ENCODE data around the gene NT5E.

NT5E gene

DNA sequence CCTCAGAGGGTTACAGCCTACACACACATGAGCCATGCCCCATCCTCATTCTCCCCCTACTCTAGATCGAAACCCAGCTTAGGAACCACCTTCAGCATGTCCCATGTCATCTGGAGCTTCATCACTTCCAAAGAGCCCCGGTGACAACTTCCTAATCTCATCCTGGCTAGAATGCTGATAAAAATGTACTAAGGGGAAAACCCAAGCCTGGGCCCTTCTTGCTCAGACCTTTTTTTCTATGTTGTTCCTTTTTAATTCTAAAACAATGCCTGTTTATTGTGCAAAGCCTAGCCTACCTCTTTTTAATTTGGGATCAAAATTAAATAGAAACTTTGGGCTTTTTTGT is 44.1 kb upstream of the NT5E start:
- Histone ChIP-seq H3K9me3 (ENCODE audit: control insufficient read depth in 2 of 2, low read length in 2 of 2) (no peaks in the 10 kb centered on the region), H3K36me3 (ENCODE audit: control insufficient read depth in 2 of 2, insufficient read depth in 2 of 2, low read length in 2 of 2) (no peaks in the 10 kb centered on the region), H3K9ac (ENCODE audit: low read depth in 1 of 2, low read length in 2 of 2) (no peak overlapping the region), H3K4me1 (ENCODE audit: control insufficient read depth in 2 of 2, insufficient read depth in 2 of 2, low read length in 2 of 2) (peaks cover 24 to 48% of the 10 kb centered on the region in 2 donors), H3K27me3 (ENCODE audit: control insufficient read depth in 2 of 2, insufficient read depth in 2 of 2, low read length in 2 of 2) (no peaks in the 10 kb centered on the region), H3K27ac (ENCODE audit: low read depth in 2 of 2, low read length in 2 of 2) (peak overlapping the region; percentile 85 to 90), H3K4me3 (ENCODE audit: low read length in 2 of 2) (peak overlapping the region in 1 of 2 donors; percentile 11)

DNA sequence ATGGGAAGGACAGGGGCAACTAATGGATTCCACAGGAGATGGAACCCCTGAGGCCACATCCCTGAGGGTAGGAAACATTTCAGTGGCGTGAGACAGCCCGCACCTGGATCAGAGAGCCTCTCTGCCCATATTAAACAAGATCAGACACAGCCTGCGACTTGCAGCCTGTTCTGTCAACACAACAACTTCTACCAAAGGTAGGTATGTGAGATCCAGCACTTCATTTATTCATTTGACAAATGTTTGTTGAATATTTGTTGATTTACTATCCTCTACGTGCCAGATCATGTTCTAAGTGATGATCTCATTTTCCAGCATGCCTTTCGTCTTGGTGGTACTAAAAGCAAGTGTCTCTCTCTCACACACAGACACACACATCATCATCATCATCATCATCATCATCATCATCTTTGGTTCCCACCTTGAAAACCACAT is 43.2 kb upstream of the NT5E start:
- Histone ChIP-seq H3K27ac (ENCODE audit: low read depth in 2 of 2, low read length in 2 of 2) (no peak overlapping the region), H3K9me3 (ENCODE audit: control insufficient read depth in 2 of 2, low read length in 2 of 2) (no peaks in the 10 kb centered on the region), H3K27me3 (ENCODE audit: control insufficient read depth in 2 of 2, insufficient read depth in 2 of 2, low read length in 2 of 2) (no peaks in the 10 kb centered on the region), H3K4me3 (ENCODE audit: low read length in 2 of 2) (no peak overlapping the region), H3K4me1 (ENCODE audit: control insufficient read depth in 2 of 2, insufficient read depth in 2 of 2, low read length in 2 of 2) (peaks cover 18 to 41% of the 10 kb centered on the region in 2 donors), H3K36me3 (ENCODE audit: control insufficient read depth in 2 of 2, insufficient read depth in 2 of 2, low read length in 2 of 2) (no peaks in the 10 kb centered on the region), H3K9ac (ENCODE audit: low read depth in 1 of 2, low read length in 2 of 2) (no peak overlapping the region)

DNA sequence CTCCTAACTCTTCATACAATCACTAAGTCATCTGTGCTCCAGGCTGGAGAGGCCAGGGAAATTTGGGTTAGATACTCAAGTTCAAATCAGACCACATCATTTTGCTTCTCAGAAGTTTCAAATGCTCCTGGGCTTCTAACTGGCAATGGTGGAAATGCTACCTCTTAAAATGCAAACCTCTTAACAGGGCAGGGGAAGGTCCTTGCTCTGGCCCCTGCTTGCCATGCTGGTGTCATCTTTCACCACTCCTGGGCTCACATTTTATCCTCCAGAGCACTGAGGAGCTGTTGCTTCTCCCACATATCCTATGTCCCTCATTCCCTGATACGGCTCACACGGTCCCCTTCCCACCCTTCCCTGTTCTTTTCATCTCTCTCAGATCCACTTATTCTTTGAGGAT is 41.8 kb upstream of the NT5E start:
- Histone ChIP-seq H3K9me3 (ENCODE audit: control insufficient read depth in 2 of 2, low read length in 2 of 2) (no peaks in the 10 kb centered on the region), H3K27ac (ENCODE audit: low read depth in 2 of 2, low read length in 2 of 2) (no peak overlapping the region), H3K4me3 (ENCODE audit: low read length in 2 of 2) (no peak overlapping the region), H3K27me3 (ENCODE audit: control insufficient read depth in 2 of 2, insufficient read depth in 2 of 2, low read length in 2 of 2) (no peaks in the 10 kb centered on the region), H3K9ac (ENCODE audit: low read depth in 1 of 2, low read length in 2 of 2) (no peak overlapping the region), H3K4me1 (ENCODE audit: control insufficient read depth in 2 of 2, insufficient read depth in 2 of 2, low read length in 2 of 2) (peaks cover 16 to 27% of the 10 kb centered on the region in 2 donors), H3K36me3 (ENCODE audit: control insufficient read depth in 2 of 2, insufficient read depth in 2 of 2, low read length in 2 of 2) (no peaks in the 10 kb centered on the region)

DNA sequence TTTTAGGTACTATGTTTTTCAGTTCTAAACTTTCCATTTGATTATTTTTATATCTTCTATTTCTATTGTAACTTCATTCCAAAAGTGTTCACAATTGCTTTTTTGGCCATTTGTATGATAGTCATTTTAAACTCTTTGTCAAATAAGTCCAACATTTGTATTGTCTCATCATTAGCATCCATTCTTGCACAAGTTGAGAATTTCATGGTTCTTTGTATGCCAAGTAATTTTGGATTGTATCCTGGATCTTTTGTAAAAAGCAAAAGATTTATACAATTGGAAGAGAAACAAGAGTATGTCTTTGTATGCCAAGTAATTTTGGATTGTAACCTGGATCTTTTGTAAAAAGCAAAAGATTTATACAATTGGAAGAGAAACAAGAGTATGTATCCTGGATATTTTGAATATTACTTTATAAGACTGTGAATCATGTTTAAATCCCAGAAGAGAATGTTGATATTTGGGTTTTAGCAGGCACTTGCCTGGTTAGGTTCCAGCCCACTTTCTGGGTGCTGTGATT is 36.9 kb upstream of the NT5E start:
- no peaks in the 10 kb centered on the region for H3K9me3 ChIP-seq (ENCODE audit: control insufficient read depth in 2 of 2, low read length in 2 of 2)
- no peak overlapping the region for H3K27ac ChIP-seq (ENCODE audit: low read depth in 2 of 2, low read length in 2 of 2)
- no peak overlapping the region for H3K4me3 ChIP-seq (ENCODE audit: low read length in 2 of 2)
- H3K4me1 ChIP-seq (ENCODE audit: control insufficient read depth in 2 of 2, insufficient read depth in 2 of 2, low read length in 2 of 2): no peaks in the 10 kb centered on the region
- H3K36me3 ChIP-seq (ENCODE audit: control insufficient read depth in 2 of 2, insufficient read depth in 2 of 2, low read length in 2 of 2): no peaks in the 10 kb centered on the region
- no peak overlapping the region for H3K9ac ChIP-seq (ENCODE audit: low read depth in 1 of 2, low read length in 2 of 2)
- H3K27me3 ChIP-seq (ENCODE audit: control insufficient read depth in 2 of 2, insufficient read depth in 2 of 2, low read length in 2 of 2): peaks cover 0 to 2% of the 10 kb centered on the region in 2 donors

DNA sequence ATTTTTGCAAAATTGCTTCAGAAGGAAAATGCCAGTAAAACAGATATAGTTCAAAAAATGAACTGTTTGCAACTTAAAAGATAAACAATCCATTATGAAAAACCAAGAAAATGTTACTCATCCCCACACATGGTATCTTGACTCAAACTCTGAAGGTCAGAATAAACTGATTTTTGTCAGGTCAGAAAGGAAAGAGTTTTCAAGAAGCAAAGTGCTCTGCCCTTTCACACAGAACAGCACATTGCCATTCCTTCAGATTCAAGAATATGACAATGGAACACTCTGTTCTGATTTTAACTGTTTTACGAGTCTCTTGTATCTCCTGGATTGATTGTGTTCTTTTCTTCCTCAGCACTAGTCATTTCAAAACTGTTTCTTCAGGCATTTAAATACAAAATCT is 33.8 kb upstream of the NT5E start:
- H3K36me3 ChIP-seq (ENCODE audit: control insufficient read depth in 2 of 2, insufficient read depth in 2 of 2, low read length in 2 of 2): no peaks in the 10 kb centered on the region
- H3K9ac ChIP-seq (ENCODE audit: low read depth in 1 of 2, low read length in 2 of 2): no peak overlapping the region
- peaks cover 0 to 2% of the 10 kb centered on the region in 2 donors for H3K27me3 ChIP-seq (ENCODE audit: control insufficient read depth in 2 of 2, insufficient read depth in 2 of 2, low read length in 2 of 2)
- no peaks in the 10 kb centered on the region for H3K9me3 ChIP-seq (ENCODE audit: control insufficient read depth in 2 of 2, low read length in 2 of 2)
- peaks cover 0 to 11% of the 10 kb centered on the region in 2 donors for H3K4me1 ChIP-seq (ENCODE audit: control insufficient read depth in 2 of 2, insufficient read depth in 2 of 2, low read length in 2 of 2)
- no peak overlapping the region for H3K27ac ChIP-seq (ENCODE audit: low read depth in 2 of 2, low read length in 2 of 2)
- no peak overlapping the region for H3K4me3 ChIP-seq (ENCODE audit: low read length in 2 of 2)

DNA sequence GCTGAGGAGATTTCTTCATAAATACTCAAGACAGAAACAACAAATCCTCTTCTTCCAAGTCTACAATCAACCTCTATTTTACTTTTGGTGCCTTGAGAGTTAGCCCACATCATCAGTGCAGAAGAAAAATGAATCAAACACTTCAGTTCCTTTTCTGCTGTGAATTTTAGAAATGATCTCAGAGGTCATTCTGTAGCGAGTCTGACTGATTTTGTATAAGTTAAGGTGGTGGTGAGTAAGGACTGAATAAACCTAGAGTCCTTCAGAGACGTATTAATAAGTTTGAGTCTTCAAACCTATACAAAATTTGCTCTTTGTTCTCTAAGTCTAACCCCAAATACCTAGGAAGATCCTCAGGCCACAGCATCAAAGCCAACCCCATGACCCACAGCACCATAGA is 33.1 kb upstream of the NT5E start:
- Histone ChIP-seq H3K4me3 (ENCODE audit: low read length in 2 of 2) (no peak overlapping the region), H3K9me3 (ENCODE audit: control insufficient read depth in 2 of 2, low read length in 2 of 2) (no peaks in the 10 kb centered on the region), H3K4me1 (ENCODE audit: control insufficient read depth in 2 of 2, insufficient read depth in 2 of 2, low read length in 2 of 2) (peaks cover 0 to 11% of the 10 kb centered on the region in 2 donors), H3K27me3 (ENCODE audit: control insufficient read depth in 2 of 2, insufficient read depth in 2 of 2, low read length in 2 of 2) (peaks cover 0 to 2% of the 10 kb centered on the region in 2 donors), H3K27ac (ENCODE audit: low read depth in 2 of 2, low read length in 2 of 2) (no peak overlapping the region), H3K36me3 (ENCODE audit: control insufficient read depth in 2 of 2, insufficient read depth in 2 of 2, low read length in 2 of 2) (no peaks in the 10 kb centered on the region), H3K9ac (ENCODE audit: low read depth in 1 of 2, low read length in 2 of 2) (no peak overlapping the region)

DNA sequence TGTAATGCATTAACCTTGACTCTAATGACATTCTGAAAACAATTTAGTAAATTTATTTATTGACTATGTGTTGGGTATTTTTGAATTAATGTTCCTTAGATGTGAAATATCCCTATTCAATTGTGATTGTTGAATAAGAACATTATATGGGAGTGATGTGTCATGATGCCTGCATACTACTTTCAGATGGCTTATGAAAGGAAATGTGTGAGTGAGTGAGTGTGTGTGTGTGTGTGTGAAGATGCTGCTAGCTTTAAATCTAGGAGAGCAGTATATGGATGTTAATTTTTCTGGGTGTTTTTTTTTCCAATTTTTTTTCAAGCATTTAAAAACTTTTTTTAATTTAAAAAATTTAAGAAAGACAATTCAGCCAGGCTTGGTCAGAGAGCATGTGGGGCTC is 32.5 kb upstream of the NT5E start:
- H3K27me3 ChIP-seq (ENCODE audit: control insufficient read depth in 2 of 2, insufficient read depth in 2 of 2, low read length in 2 of 2): peaks cover 0 to 2% of the 10 kb centered on the region in 2 donors
- H3K36me3 ChIP-seq (ENCODE audit: control insufficient read depth in 2 of 2, insufficient read depth in 2 of 2, low read length in 2 of 2): no peaks in the 10 kb centered on the region
- H3K9ac ChIP-seq (ENCODE audit: low read depth in 1 of 2, low read length in 2 of 2): no peak overlapping the region
- no peaks in the 10 kb centered on the region for H3K9me3 ChIP-seq (ENCODE audit: control insufficient read depth in 2 of 2, low read length in 2 of 2)
- H3K4me3 ChIP-seq (ENCODE audit: low read length in 2 of 2): no peak overlapping the region
- H3K4me1 ChIP-seq (ENCODE audit: control insufficient read depth in 2 of 2, insufficient read depth in 2 of 2, low read length in 2 of 2): peaks cover 0 to 11% of the 10 kb centered on the region in 2 donors
- H3K27ac ChIP-seq (ENCODE audit: low read depth in 2 of 2, low read length in 2 of 2): no peak overlapping the region

DNA sequence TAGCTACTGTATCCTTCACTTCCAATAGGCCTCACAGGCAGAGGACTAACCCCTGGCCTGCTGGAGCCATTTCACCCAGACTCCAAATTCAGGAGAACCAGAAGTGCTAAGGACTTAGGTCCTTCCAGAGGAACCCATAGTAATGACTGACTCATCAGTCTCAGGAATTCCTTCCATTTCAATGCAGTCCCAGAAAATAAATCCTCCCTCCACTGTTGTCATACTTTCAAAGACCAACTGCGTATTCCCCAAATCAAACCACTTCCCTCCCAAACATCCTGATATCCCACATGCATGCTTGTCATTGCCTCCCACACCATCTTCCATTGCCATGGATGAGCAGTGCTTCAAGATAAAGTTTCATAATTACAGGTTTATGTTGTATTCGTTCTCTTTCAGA is 31.8 kb upstream of the NT5E start:
- H3K36me3 ChIP-seq (ENCODE audit: control insufficient read depth in 2 of 2, insufficient read depth in 2 of 2, low read length in 2 of 2): no peaks in the 10 kb centered on the region
- no peak overlapping the region for H3K4me3 ChIP-seq (ENCODE audit: low read length in 2 of 2)
- peaks cover 0 to 2% of the 10 kb centered on the region in 2 donors for H3K27me3 ChIP-seq (ENCODE audit: control insufficient read depth in 2 of 2, insufficient read depth in 2 of 2, low read length in 2 of 2)
- H3K4me1 ChIP-seq (ENCODE audit: control insufficient read depth in 2 of 2, insufficient read depth in 2 of 2, low read length in 2 of 2): peaks cover 0 to 11% of the 10 kb centered on the region in 2 donors
- no peak overlapping the region for H3K27ac ChIP-seq (ENCODE audit: low read depth in 2 of 2, low read length in 2 of 2)
- H3K9me3 ChIP-seq (ENCODE audit: control insufficient read depth in 2 of 2, low read length in 2 of 2): no peaks in the 10 kb centered on the region
- no peak overlapping the region for H3K9ac ChIP-seq (ENCODE audit: low read depth in 1 of 2, low read length in 2 of 2)

DNA sequence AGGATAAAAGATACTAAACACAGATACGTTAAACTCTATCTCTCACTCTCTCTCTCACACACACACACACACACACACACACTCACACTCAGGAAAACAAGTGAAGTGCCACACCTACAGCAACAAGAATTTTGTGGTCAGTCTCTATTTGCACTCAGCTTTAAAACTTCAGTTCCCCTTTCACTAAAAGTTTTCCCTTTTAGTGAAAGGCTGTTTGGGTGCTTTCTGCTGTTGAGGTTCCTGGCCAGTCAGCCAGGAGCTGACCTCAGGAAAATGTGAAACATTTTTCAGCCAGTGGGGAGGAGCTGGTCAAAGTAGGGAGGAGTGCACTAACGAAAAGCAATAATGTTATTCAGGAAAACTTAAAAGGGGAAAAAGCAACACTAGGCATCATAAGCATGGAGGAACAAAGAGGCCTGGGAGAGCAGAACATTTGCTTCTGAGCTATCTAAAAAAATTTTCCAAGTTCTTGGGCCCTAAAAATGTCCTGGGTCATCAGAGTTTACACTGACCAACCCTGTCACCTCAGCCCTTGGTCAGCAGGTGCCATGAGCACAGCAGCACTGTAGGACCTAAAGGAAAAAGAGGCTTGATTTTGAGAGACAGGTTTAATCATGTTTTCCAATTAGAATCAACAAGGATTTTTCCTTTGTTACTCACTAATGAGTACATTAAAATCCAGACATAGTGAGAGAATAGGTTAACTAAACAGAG is 30.7 kb upstream of the NT5E start:
- Histone ChIP-seq H3K9me3 (ENCODE audit: control insufficient read depth in 2 of 2, low read length in 2 of 2) (no peaks in the 10 kb centered on the region), H3K9ac (ENCODE audit: low read depth in 1 of 2, low read length in 2 of 2) (no peak overlapping the region), H3K36me3 (ENCODE audit: control insufficient read depth in 2 of 2, insufficient read depth in 2 of 2, low read length in 2 of 2) (no peaks in the 10 kb centered on the region), H3K27ac (ENCODE audit: low read depth in 2 of 2, low read length in 2 of 2) (no peak overlapping the region), H3K4me3 (ENCODE audit: low read length in 2 of 2) (no peak overlapping the region), H3K4me1 (ENCODE audit: control insufficient read depth in 2 of 2, insufficient read depth in 2 of 2, low read length in 2 of 2) (peaks cover 0 to 11% of the 10 kb centered on the region in 2 donors), H3K27me3 (ENCODE audit: control insufficient read depth in 2 of 2, insufficient read depth in 2 of 2, low read length in 2 of 2) (no peaks in the 10 kb centered on the region)

DNA sequence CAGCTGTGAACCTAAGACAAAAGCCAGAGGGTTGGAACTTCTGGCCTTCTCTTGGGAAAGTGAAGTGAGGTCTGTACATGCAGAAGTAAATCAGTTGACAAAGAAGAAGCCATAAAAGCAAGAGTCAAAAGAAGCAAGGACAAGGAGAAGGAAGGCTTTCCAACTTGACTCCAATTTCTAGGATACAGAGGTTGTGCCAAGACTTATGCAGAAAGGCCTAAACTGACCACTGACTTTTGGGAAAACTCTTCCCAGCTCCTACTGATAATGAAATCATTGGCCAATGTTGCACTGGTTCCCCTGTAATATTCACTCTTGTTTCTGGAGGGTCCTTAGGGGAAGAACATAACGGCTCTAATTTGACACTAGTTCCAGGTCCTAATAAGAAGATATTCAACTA is 29.3 kb upstream of the NT5E start:
- Histone ChIP-seq H3K36me3 (ENCODE audit: control insufficient read depth in 2 of 2, insufficient read depth in 2 of 2, low read length in 2 of 2) (no peaks in the 10 kb centered on the region), H3K9ac (ENCODE audit: low read depth in 1 of 2, low read length in 2 of 2) (no peak overlapping the region), H3K4me1 (ENCODE audit: control insufficient read depth in 2 of 2, insufficient read depth in 2 of 2, low read length in 2 of 2) (peaks cover 0 to 11% of the 10 kb centered on the region in 2 donors), H3K27me3 (ENCODE audit: control insufficient read depth in 2 of 2, insufficient read depth in 2 of 2, low read length in 2 of 2) (no peaks in the 10 kb centered on the region), H3K27ac (ENCODE audit: low read depth in 2 of 2, low read length in 2 of 2) (no peak overlapping the region), H3K4me3 (ENCODE audit: low read length in 2 of 2) (no peak overlapping the region), H3K9me3 (ENCODE audit: control insufficient read depth in 2 of 2, low read length in 2 of 2) (no peaks in the 10 kb centered on the region)

Data from mucosa of rectum (tissue), 2 donors.